HepG2 (cell line): ENCODE data around the gene FMO2. TPM values are rescaled to one million over a fixed set of nuclear protein-coding genes. Genes with fewer than 3 reads are reported as not detected.

Experiments
- ATAC-seq: fragments of 200-7000 bp; cut with Tn5 transposase; 3 replicates; pipeline ENCODE4 v1.9.1; 2020; ENCODE audit warnings: mild to moderate bottlenecking, moderate library complexity
- BruUV-seq: library from RNA; stranded (reverse); fragments of 400-500 nt; replicated peaks from 2 replicates; lab custom pipeline; 2021; lab: Mats Ljungman, UMichigan
- CTCF ChIA-PET: fragments of 300-600 bp; formaldehyde crosslinking; extraction: SDS; loops from one replicate; lab custom pipeline; 2021; ENCODE audit warnings: low total read pairs, inconsistent platforms, low intra/inter-chr PET ratio; lab: Yijun Ruan, JAX
- POLR2A ChIA-PET: fragments of 350-600 bp; sonication (Branson Sonifier 250); formaldehyde crosslinking; loops from one replicate; lab custom pipeline; 2020; ENCODE audit warnings: antibody characterized with exemption, inconsistent platforms; lab: Yijun Ruan, JAX
- DNase-seq: peaks from one replicate; pipeline ENCODE4 v3.0.0-alpha.2; 2015; ENCODE audit warnings: low spot score
- FAIRE-seq: peaks from 3 replicates; lab custom pipeline; 2011; peaks lifted over from hg19 to GRCh38; lab: Jason Lieb, UNC
- H2AFZ ChIP-seq: one replicate; pipeline ENCODE4 v1.6.1; 2011; ENCODE audit warnings: low read length, inconsistent platforms
- H3K27ac ChIP-seq: fragments of 300-600 bp; 3 replicates; pipeline ENCODE4 v1.8.0; 2011; ENCODE audit warnings: mixed run types, mild to moderate bottlenecking, mixed read lengths, low read length, inconsistent platforms; ENCODE audit not compliant: insufficient read depth; ENCODE audit errors: extremely low read length
- H3K27me3 ChIP-seq, 2 experiments: fragments of 200-600 bp in 1 of 2; 2 replicates in 1 of 2; 3 replicates in 1 of 2; pipeline versions ENCODE4 v1.6.0 to v1.8.0; 2011; ENCODE audit warnings: low read length in 2 of 2, mild to moderate bottlenecking in 2 of 2, moderate library complexity in 2 of 2, inconsistent platforms in 1 of 2; ENCODE audit not compliant: insufficient read depth in 2 of 2, control insufficient read depth in 1 of 2
- H3K36me3 ChIP-seq, 2 experiments: fragments of 200-600 bp in 1 of 2; replicated peaks in 1 of 2; 2 replicates in 1 of 2; 3 replicates in 1 of 2; pipeline versions ENCODE4 v1.5.1 to v1.8.0; 2011; ENCODE audit warnings: low read length in 2 of 2, inconsistent platforms in 1 of 2; ENCODE audit not compliant: insufficient read depth in 2 of 2, control insufficient read depth in 1 of 2
- H3K4me1 ChIP-seq: 2 replicates; pipeline ENCODE4 v1.5.1; 2012; ENCODE audit warnings: low read length, inconsistent platforms; ENCODE audit not compliant: insufficient read depth
- H3K4me2 ChIP-seq: 2 replicates; pipeline ENCODE4 v1.6.0; 2011; ENCODE audit warnings: low read depth, low read length, inconsistent platforms
- H3K4me3 ChIP-seq, 3 experiments: fragments of 200-600 bp in 1 of 3; sonication (generic), shearing (Covaris generic) in 1 of 3; replicated peaks in 1 of 3; 2 replicates each; pipeline ENCODE4 v1.5.1; 2011 to 2016; ENCODE audit warnings: low read length in 3 of 3, inconsistent platforms in 2 of 3, low read depth in 2 of 3, mild to moderate bottlenecking in 2 of 3, control low read depth in 1 of 3, mixed read lengths in 1 of 3; ENCODE audit not compliant: insufficient read depth in 1 of 3
- H3K79me2 ChIP-seq: one replicate; pipeline ENCODE4 v1.6.1; 2011; ENCODE audit warnings: low read length, inconsistent platforms; ENCODE audit not compliant: insufficient read depth
- H3K9ac ChIP-seq: 2 replicates; pipeline ENCODE4 v1.6.0; 2011; ENCODE audit warnings: mild to moderate bottlenecking, low read depth, low read length, inconsistent platforms; ENCODE audit not compliant: insufficient read depth
- H3K9me3 ChIP-seq: 2 replicates; pipeline ENCODE4 v1.5.1; 2012; ENCODE audit warnings: mild to moderate bottlenecking, low read length
- H4K20me1 ChIP-seq: 2 replicates; pipeline ENCODE4 v1.6.0; 2011; ENCODE audit warnings: inconsistent platforms, mild to moderate bottlenecking, low read length, moderate library complexity; ENCODE audit not compliant: insufficient read depth
- CENPX ChIP-seq: sonication (generic); formaldehyde crosslinking; IDR thresholded peaks from 2 replicates; pipeline ENCODE4 v1.9.0; 2021; ENCODE audit warnings: mild to moderate bottlenecking, missing genetic modification reagents, moderate library complexity
- CREB3 ChIP-seq: sonication (generic); formaldehyde crosslinking; IDR thresholded peaks from 2 replicates; pipeline ENCODE4 v1.5.0; 2020; ENCODE audit warnings: missing genetic modification reagents
- FOXA1 ChIP-seq, 2 experiments: fragments of 450-650 bp in 1 of 2; sonication (generic) in 1 of 2; formaldehyde crosslinking in 1 of 2; IDR thresholded peaks; 2 replicates each; pipeline versions ENCODE4 v1.4.0 to v1.6.1; 2016 to 2020; ENCODE audit warnings: missing genetic modification reagents in 1 of 2
- NFE2 ChIP-seq: sonication (generic); formaldehyde crosslinking; IDR thresholded peaks from 2 replicates; pipeline ENCODE4 v1.4.0; 2020; ENCODE audit warnings: missing genetic modification reagents
- NFIC ChIP-seq: IDR thresholded peaks from 2 replicates; pipeline ENCODE4 v1.6.1; 2012; ENCODE audit warnings: mild to moderate bottlenecking, low read length, inconsistent platforms
- REL ChIP-seq: sonication (generic); formaldehyde crosslinking; conservative IDR thresholded peaks from 2 replicates; pipeline ENCODE4 v1.8.0; 2022; ENCODE audit warnings: mild to moderate bottlenecking, missing genetic modification reagents, moderate library complexity
- REXO4 ChIP-seq: sonication (generic); formaldehyde crosslinking; IDR thresholded peaks from 2 replicates; pipeline ENCODE4 v1.8.0; 2022; ENCODE audit warnings: missing genetic modification reagents, mild to moderate bottlenecking, borderline replicate concordance
- RFX5 ChIP-seq: IDR thresholded peaks from 2 replicates; pipeline ENCODE4 v1.6.1; 2011; ENCODE audit warnings: low read depth, low read length, improper control_type of control experiment
- SALL1 ChIP-seq: sonication (generic); formaldehyde crosslinking; IDR thresholded peaks from 2 replicates; pipeline ENCODE4 v1.8.0; 2022; ENCODE audit warnings: mild to moderate bottlenecking, missing genetic modification reagents
- TBL1XR1 ChIP-seq: fragments of 150-350 bp; IDR thresholded peaks from 2 replicates; pipeline ENCODE4 v1.6.1; 2014; ENCODE audit warnings: borderline replicate concordance, low read length; ENCODE audit not compliant: partially characterized antibody
- TGIF2 ChIP-seq: IDR thresholded peaks from 2 replicates; pipeline ENCODE4 v1.6.1; 2016; ENCODE audit warnings: control low read depth, missing compliant biosample characterization
- TMF1 ChIP-seq: sonication (generic); formaldehyde crosslinking; IDR thresholded peaks from 2 replicates; pipeline ENCODE4 v1.8.1; 2022; ENCODE audit warnings: low read depth, missing genetic modification reagents
- U2AF1 ChIP-seq: fragments of 200-400 bp; formaldehyde crosslinking; optimal IDR thresholded peaks from 2 replicates; pipeline ENCODE3; 2017; ENCODE audit warnings: mild to moderate bottlenecking, low read depth, low read length
- ZBTB14 ChIP-seq: sonication (generic); formaldehyde crosslinking; IDR thresholded peaks from 2 replicates; pipeline ENCODE4 v1.4.0; 2020; ENCODE audit warnings: missing genetic modification reagents
- ZC3H4 ChIP-seq: sonication (generic); formaldehyde crosslinking; IDR thresholded peaks from 2 replicates; pipeline ENCODE4 v1.4.0; 2020; ENCODE audit warnings: missing genetic modification reagents, borderline replicate concordance
- ZNF253 ChIP-seq: sonication (generic); formaldehyde crosslinking; IDR thresholded peaks from 2 replicates; pipeline ENCODE4 v1.8.0; 2022; ENCODE audit warnings: mild to moderate bottlenecking, missing genetic modification reagents, borderline replicate concordance
- ZNF337 ChIP-seq: sonication (generic); formaldehyde crosslinking; IDR thresholded peaks from 2 replicates; pipeline ENCODE4 v1.5.1; 2020; ENCODE audit warnings: missing genetic modification reagents, low read depth, mild to moderate bottlenecking, borderline replicate concordance
- ZNF451 ChIP-seq: sonication (generic); formaldehyde crosslinking; IDR thresholded peaks from 2 replicates; pipeline ENCODE4 v1.5.0; 2020; ENCODE audit warnings: mild to moderate bottlenecking, missing genetic modification reagents
- WGBS: methylation state at CpG from one replicate; pipeline ENCODE4 v1.1.6; 2017; ENCODE audit warnings: low lambda C conversion rate; 5-methylcytosine and 5-hydroxymethylcytosine counted together
- in situ Hi-C: cut with HindIII; loops from 2 replicates; pipeline ENCODE4 v1.10.0; 2017; ENCODE audit warnings: low pct_unique_long_range_greater_than_20kb; ENCODE audit not compliant: extremely low pct_ligation_motif_present
- intact Hi-C: fragments of 100-400 bp; cut with micrococcal nuclease; formaldehyde crosslinking; loops from one replicate; pipeline ENCODE4 v1.10.0; 2022; ENCODE audit not compliant: unreplicated experiment
- polyA plus RNA-seq, 8 experiments: library from polyadenylated mRNA; depleted of rRNA in 3 of 8; stranded (reverse) in 7 of 8; unstranded in 1 of 8; fragments of >200 nt; fragmentation: Illumina TruSeq in 4 of 8; extraction: Trizol in 4 of 8; gene quantifications; 2 replicates each; pipeline versions ENCODE4 v1.2.1 to v1.2.3, GENCODE V29; 2011 to 2016; ENCODE audit warnings: low read depth in 4 of 8, missing spikeins in 1 of 8, mixed read lengths in 1 of 8; ENCODE audit not compliant: insufficient read depth in 1 of 8
- total RNA-seq, 5 experiments: library from RNA; depleted of rRNA; stranded (reverse); fragments of >200 nt; fragmentation: Illumina TruSeq; extraction: Trizol; gene quantifications; 2 replicates each; pipeline ENCODE4 v1.2.3, GENCODE V29; 2016; ENCODE audit warnings: low read depth in 1 of 5
- TF ChIP-seq, protein P1 (sequence below): sonication (generic); formaldehyde crosslinking; IDR thresholded peaks from 2 replicates; pipeline ENCODE4 v1.5.0; 2020; ENCODE audit warnings: missing genetic modification reagents
- TF ChIP-seq, protein P2 (sequence below): sonication (generic); formaldehyde crosslinking; IDR thresholded peaks from 2 replicates; pipeline ENCODE4 v1.4.0; 2020; ENCODE audit warnings: mild to moderate bottlenecking, missing genetic modification reagents

Gene FMO2
- total and polyA plus RNA-seq, 2 of the 13 experiments (the other 11 are each of a cell fraction or from before 2014, with no cell fraction given): not detected

DNA sequence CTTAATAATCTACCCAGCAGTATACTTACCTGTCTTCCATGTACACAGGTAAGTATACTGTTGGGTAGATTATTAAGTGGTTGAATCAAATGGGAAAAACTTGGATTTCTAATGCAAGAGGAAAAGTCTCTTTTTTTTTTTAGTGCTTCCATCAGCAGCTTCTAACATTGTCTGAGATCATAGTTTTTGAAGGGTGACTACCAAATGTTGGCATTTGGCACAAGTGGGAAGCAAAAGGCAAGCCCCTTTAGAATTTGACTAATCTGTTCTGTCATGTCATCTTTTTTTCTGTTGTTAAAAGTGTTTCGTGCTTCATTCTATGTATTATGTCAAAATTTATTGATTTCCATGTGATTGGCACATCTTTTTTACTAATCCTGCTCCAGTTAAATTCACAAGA is 63.7 kb downstream of the FMO2 start:
- Histone ChIP-seq H3K4me3 (no peak overlapping the region), H2AFZ (no peak overlapping the region), H3K9ac (no peak overlapping the region), H3K4me1 (no peaks in the 10 kb centered on the region), H3K4me2 (no peak overlapping the region), H3K9me3 (no peaks in the 10 kb centered on the region), H3K27ac (no peak overlapping the region), H3K36me3 (no peaks in the 10 kb centered on the region), H4K20me1 (no peaks in the 10 kb centered on the region), H3K27me3 (peaks cover 0 to 17% of the 10 kb centered on the region in 2 experiments; a peak in 2 of 5 replicates), H3K79me2 (no peaks in the 10 kb centered on the region)
- ChIA-PET CTCF (no interaction called here), POLR2A (no interaction called here)
- in situ Hi-C loops (no loop called here), intact Hi-C loops (no loop called here)
- TF ChIP-seq RFX5 (no peak), TMF1 (CRISPR knock-in tag) (no peak), ZNF253 (no peak), NFE2 (CRISPR knock-in tag) (no peak), REXO4 (no peak), SALL1 (CRISPR knock-in tag) (no peak), FOXA1 (IDR thresholded peaks at IDR 0.05) (no peak), FOXA1 (CRISPR knock-in tag; IDR thresholded peaks at IDR 0.05) (no peak), ZBTB14 (CRISPR knock-in tag) (no peak), ZNF451 (CRISPR knock-in tag) (no peak), ZC3H4 (CRISPR knock-in tag) (no peak), TGIF2 (CRISPR knock-in tag) (no peak), ZNF337 (no peak), NFIC (no peak), TBL1XR1 (no peak), CENPX (CRISPR knock-in tag) (no peak), CREB3 (no peak), REL (CRISPR knock-in tag) (no peak), U2AF1 (no peak)
- TF ChIP-seq, protein P1, sequence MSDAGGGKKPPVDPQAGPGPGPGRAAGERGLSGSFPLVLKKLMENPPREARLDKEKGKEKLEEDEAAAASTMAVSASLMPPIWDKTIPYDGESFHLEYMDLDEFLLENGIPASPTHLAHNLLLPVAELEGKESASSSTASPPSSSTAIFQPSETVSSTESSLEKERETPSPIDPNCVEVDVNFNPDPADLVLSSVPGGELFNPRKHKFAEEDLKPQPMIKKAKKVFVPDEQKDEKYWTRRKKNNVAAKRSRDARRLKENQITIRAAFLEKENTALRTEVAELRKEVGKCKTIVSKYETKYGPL (CRISPR knock-in tag): no peak
- TF ChIP-seq, protein P2, sequence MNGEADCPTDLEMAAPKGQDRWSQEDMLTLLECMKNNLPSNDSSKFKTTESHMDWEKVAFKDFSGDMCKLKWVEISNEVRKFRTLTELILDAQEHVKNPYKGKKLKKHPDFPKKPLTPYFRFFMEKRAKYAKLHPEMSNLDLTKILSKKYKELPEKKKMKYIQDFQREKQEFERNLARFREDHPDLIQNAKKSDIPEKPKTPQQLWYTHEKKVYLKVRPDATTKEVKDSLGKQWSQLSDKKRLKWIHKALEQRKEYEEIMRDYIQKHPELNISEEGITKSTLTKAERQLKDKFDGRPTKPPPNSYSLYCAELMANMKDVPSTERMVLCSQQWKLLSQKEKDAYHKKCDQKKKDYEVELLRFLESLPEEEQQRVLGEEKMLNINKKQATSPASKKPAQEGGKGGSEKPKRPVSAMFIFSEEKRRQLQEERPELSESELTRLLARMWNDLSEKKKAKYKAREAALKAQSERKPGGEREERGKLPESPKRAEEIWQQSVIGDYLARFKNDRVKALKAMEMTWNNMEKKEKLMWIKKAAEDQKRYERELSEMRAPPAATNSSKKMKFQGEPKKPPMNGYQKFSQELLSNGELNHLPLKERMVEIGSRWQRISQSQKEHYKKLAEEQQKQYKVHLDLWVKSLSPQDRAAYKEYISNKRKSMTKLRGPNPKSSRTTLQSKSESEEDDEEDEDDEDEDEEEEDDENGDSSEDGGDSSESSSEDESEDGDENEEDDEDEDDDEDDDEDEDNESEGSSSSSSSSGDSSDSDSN (CRISPR knock-in tag): no peak
- DNase-seq (no peak), ATAC-seq (no peak), FAIRE-seq (no peak)
- no TSS peak for BruUV-seq
- 0% methylated on average over 1 of the region's 1 CpG for WGBS
